Urothelium cell line (cell line): ENCODE data around the gene PSMA5.
"Not testable (repeated sequence)": the region's sequence is repeated elsewhere in the genome, so short reads cannot be mapped to it uniquely, and the experiment has no call there.

Experiments used
- DNase-seq: peaks from one replicate; pipeline ENCODE4 v3.0.0; 2011; ENCODE audit warnings: low spot score, mixed read lengths
- FAIRE-seq: peaks from 2 replicates; lab custom pipeline; 2011; peaks lifted over from hg19 to GRCh38; lab: Jason Lieb, UNC

The PSMA5 gene

GRCh38 chr1:109433322-109433721, 7.1 kb upstream of the PSMA5 start:
- FAIRE-seq (no peak), DNase-seq (no peak)

- FAIRE-seq (no peak), DNase-seq (no peak)
Measured at GRCh38 chr1:109432336-109432735, 6.1 kb upstream of the PSMA5 start.

GRCh38 chr1:109427171-109427467, 871 bp upstream of the PSMA5 start:
- no peak for DNase-seq
- FAIRE-seq, result no peak

- FAIRE-seq (no peak), DNase-seq (peak; percentile 50)
Measured at GRCh38 chr1:109425391-109426280, 612 bp downstream of the PSMA5 start.

GRCh38 chr1:109423498-109423897, 2.8 kb downstream of the PSMA5 start:
- no peak for FAIRE-seq
- DNase-seq, result no peak

GRCh38 chr1:109412551-109412950, 13.7 kb downstream of the PSMA5 start:
- DNase-seq (no peak), FAIRE-seq (no peak)

GRCh38 chr1:109404838-109405237, 21.4 kb downstream of the PSMA5 start:
- FAIRE-seq (no peak), DNase-seq (no peak)

GRCh38 chr1:109402025-109402424, 24.2 kb downstream of the PSMA5 start:
- FAIRE-seq (no peak), DNase-seq (no peak)

GRCh38 chr1:109400035-109400655, 26.1 kb downstream of the PSMA5 start:
- FAIRE-seq (no peak), DNase-seq (no peak)

- FAIRE-seq, result no peak
- peak; percentile 66 for DNase-seq
Measured at GRCh38 chr1:109399326-109399957, 26.8 kb downstream of the PSMA5 start.

- DNase-seq (no peak), FAIRE-seq (no peak)
Measured at GRCh38 chr1:109398343-109399225, 27.7 kb downstream of the PSMA5 start.

GRCh38 chr1:109397581-109398342, 28.5 kb downstream of the PSMA5 start, which contains the start of gene SORT1:
SORT1 (minus strand) TSS chr1:109397918; CDS start chr1:109397892, 26 bp downstream.
- DNase-seq (peak; percentile 94), FAIRE-seq (no peak)

- FAIRE-seq (no peak), DNase-seq (no peak)
Measured at GRCh38 chr1:109396871-109397580, 29.2 kb downstream of the PSMA5 start.

GRCh38 chr1:109396513-109396839, 29.8 kb downstream of the PSMA5 start:
- no peak for DNase-seq
- FAIRE-seq, result no peak

- no peak for FAIRE-seq
- no peak for DNase-seq
Measured at GRCh38 chr1:109395602-109396512, 30.4 kb downstream of the PSMA5 start.

- FAIRE-seq, result not testable (repeated sequence)
Measured at GRCh38 chr1:109395282-109395599, 31.0 kb downstream of the PSMA5 start.

GRCh38 chr1:109394591-109395281, 31.5 kb downstream of the PSMA5 start:
- no peak for DNase-seq
- FAIRE-seq, result no peak

More at GRCh38 chr1:109395282-109395599, 31.0 kb downstream of the PSMA5 start:
- DNase-seq, result not testable (repeated sequence)

- no peak for FAIRE-seq
Measured at GRCh38 chr1:109393617-109394233, 32.5 kb downstream of the PSMA5 start.

More at GRCh38 chr1:109393617-109394233, 32.5 kb downstream of the PSMA5 start:
- no peak for DNase-seq
